ENCODE data around the gene NAGLU.

- TF ChIP-seq POLR2AphosphoS5 (IDR thresholded peaks at IDR 0.05; ENCODE audit: borderline replicate concordance, low read depth, low read length) = no peak
- TF ChIP-seq EZH2 (IDR thresholded peaks at IDR 0.05) = no peak
- no peak for TF ChIP-seq FOXP2 (optimal IDR thresholded peaks at IDR 0.05; ENCODE audit: control extremely low read depth, extremely low read length, insufficient read depth)
These were observed 23.2 kb upstream of the NAGLU start for GRCh38 chr17:42512733-42513251.
